A549 (cell line): ENCODE data around the gene CIART.

ENCODE experiments used
- CBX8 ChIP-seq: fragments of 200-600 bp; sonication (generic); IDR thresholded peaks from 2 replicates; pipeline ENCODE4 v1.6.1; 2016
- TF ChIP-seq, protein P1 (sequence below): IDR thresholded peaks from 2 replicates; pipeline ENCODE4 v1.6.1; 2012

DNA sequence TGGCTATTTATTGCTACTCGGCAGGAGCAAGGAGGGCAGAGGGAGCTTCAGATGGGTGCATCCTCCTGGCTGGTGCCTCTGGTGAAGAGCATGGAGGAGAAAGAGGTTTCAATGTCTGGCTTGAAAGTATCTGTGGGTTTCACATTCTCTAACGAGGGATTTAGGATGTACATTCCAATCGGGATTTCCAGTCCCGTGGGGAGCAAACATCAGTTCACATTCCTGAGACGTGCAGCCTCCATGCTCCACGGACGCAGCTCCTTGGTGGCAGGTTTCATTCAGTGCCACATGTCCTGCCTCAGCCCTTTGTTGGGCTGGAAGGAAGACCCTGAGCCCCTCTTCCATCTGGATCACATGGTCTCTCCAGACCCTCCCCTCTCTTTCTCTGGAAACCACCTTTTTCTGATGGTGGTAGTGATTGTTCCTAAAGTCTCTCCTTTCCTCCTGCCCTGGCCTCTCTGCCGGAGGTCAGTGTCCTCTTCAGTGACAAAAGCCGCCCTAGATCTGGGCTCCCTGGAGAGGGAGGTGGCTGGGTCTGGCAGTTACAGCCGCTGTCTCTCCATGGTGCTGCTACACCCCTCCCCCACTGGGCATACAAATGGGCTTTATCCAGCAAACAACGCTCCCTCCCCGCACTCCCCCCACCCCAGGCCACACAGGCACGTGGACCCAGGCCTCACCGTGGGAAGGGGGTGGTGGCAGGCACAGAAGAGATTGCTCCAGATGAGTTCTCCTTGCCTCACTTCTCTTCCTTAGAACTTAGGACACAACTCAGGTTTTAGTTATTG, 25.6 kb upstream of the CIART start:
- no peak for TF ChIP-seq CBX8
- TF ChIP-seq, protein P1, sequence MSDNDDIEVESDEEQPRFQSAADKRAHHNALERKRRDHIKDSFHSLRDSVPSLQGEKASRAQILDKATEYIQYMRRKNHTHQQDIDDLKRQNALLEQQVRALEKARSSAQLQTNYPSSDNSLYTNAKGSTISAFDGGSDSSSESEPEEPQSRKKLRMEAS: no peak
